K562 (cell line): ENCODE measurements around the gene NPM1. TPM values are rescaled to one million over a fixed set of nuclear protein-coding genes. Genes with fewer than 3 reads are reported as not detected.

Source experiments
- ATAC-seq: fragments of 200-7000 bp; cut with Tn5 transposase; 3 replicates; pipeline ENCODE4 v1.9.1; 2020; ENCODE audit warnings: moderate library complexity
- BruUV-seq: library from RNA; stranded (reverse); fragments of 400-500 nt; replicated peaks from 2 replicates; lab custom pipeline; 2021; lab: Mats Ljungman, UMichigan
- CTCF ChIA-PET: fragments of 300-600 bp; formaldehyde crosslinking; extraction: SDS; loops from one replicate; lab custom pipeline; 2021; ENCODE audit warnings: low intra/inter-chr PET ratio; lab: Yijun Ruan, JAX
- POLR2A ChIA-PET: fragments of 300-600, 350-650 bp; sonication (Branson Sonifier 250); formaldehyde crosslinking; extraction: SDS; loops from one replicate; lab custom pipeline; 2021; ENCODE audit warnings: antibody characterized with exemption, inconsistent platforms; lab: Yijun Ruan, JAX
- DNase-seq, 4 experiments: peaks; one replicate each; pipeline versions ENCODE4 v3.0.0 to v3.0.0-alpha.2; 2011 to 2018; ENCODE audit warnings: low spot score in 3 of 4, mixed read lengths in 3 of 4; ENCODE audit errors: extremely low read depth in 1 of 4
- FAIRE-seq: peaks from 2 replicates; lab custom pipeline; 2011; peaks lifted over from hg19 to GRCh38; lab: Jason Lieb, UNC
- H2AFZ ChIP-seq: 2 replicates; pipeline ENCODE4 v1.6.0; 2011; ENCODE audit warnings: low read depth, low read length, control low read depth, inconsistent platforms
- H3K27ac ChIP-seq: fragments of 200-600 bp; 3 replicates; pipeline ENCODE4 v1.8.0; 2011; ENCODE audit warnings: low read depth, mild to moderate bottlenecking, control low read depth, inconsistent platforms, low read length, moderate library complexity, mixed read lengths; ENCODE audit errors: extremely low read depth
- H3K27me3 ChIP-seq, 2 experiments: fragments of 300-600 bp in 1 of 2; 2 replicates in 1 of 2; 3 replicates in 1 of 2; pipeline versions ENCODE4 v1.6.0 to v1.8.0; 2011; ENCODE audit warnings: inconsistent platforms in 2 of 2, low read length in 2 of 2, mild to moderate bottlenecking in 1 of 2, mixed read lengths in 1 of 2, moderate library complexity in 1 of 2; ENCODE audit not compliant: control insufficient read depth in 2 of 2, insufficient read depth in 2 of 2
- H3K36me3 ChIP-seq: fragments of 300-600 bp; 3 replicates; pipeline ENCODE4 v1.8.0; 2011; ENCODE audit warnings: mild to moderate bottlenecking, low read length, inconsistent platforms; ENCODE audit not compliant: control insufficient read depth, insufficient read depth
- H3K4me1 ChIP-seq, 2 experiments: fragments of 200-600 bp in 1 of 2; replicated peaks in 1 of 2; 2 replicates in 1 of 2; 3 replicates in 1 of 2; pipeline versions ENCODE4 v1.5.1 to v1.8.0; 2011; ENCODE audit warnings: inconsistent platforms in 2 of 2, low read length in 2 of 2, mild to moderate bottlenecking in 1 of 2, mixed read lengths in 1 of 2, moderate library complexity in 1 of 2; ENCODE audit not compliant: control insufficient read depth in 2 of 2, insufficient read depth in 2 of 2
- H3K4me2 ChIP-seq: 2 replicates; pipeline ENCODE4 v1.6.1; 2011; ENCODE audit warnings: low read length, control low read depth, inconsistent platforms, mixed read lengths; ENCODE audit not compliant: insufficient read depth
- H3K4me3 ChIP-seq: fragments of 200-600 bp; sonication (generic), shearing (Covaris generic); 2 replicates; pipeline ENCODE4 v1.5.1; 2016; ENCODE audit warnings: control low read depth, inconsistent platforms
- H3K79me2 ChIP-seq: fragments of 200-600 bp; 3 replicates; pipeline ENCODE4 v1.8.0; 2011; ENCODE audit warnings: low read length, inconsistent platforms; ENCODE audit not compliant: control insufficient read depth, insufficient read depth
- H3K9ac ChIP-seq, 2 experiments: 2 replicates each; pipeline versions ENCODE4 v1.6.0 to v1.6.1; 2011; ENCODE audit warnings: low read depth in 2 of 2, low read length in 2 of 2, control low read depth in 1 of 2, inconsistent platforms in 1 of 2, mild to moderate bottlenecking in 1 of 2, mixed read lengths in 1 of 2; ENCODE audit not compliant: insufficient read depth in 1 of 2
- H3K9me1 ChIP-seq: one replicate; pipeline ENCODE4 v1.6.0; 2011; ENCODE audit warnings: inconsistent platforms, mild to moderate bottlenecking, low read length, moderate library complexity; ENCODE audit not compliant: control insufficient read depth, insufficient read depth
- H3K9me3 ChIP-seq: replicated peaks from 2 replicates; pipeline ENCODE4 v1.5.1; 2011; ENCODE audit warnings: low read depth, low read length, inconsistent platforms; ENCODE audit not compliant: control insufficient read depth, insufficient read depth
- H4K20me1 ChIP-seq: replicated peaks from 2 replicates; pipeline ENCODE4 v1.6.1; 2011; ENCODE audit warnings: low read length, inconsistent platforms, mixed read lengths; ENCODE audit not compliant: control insufficient read depth, insufficient read depth
- CTBP1 ChIP-seq: fragments of 450-650 bp; IDR thresholded peaks from 2 replicates; pipeline ENCODE4 v1.6.1; 2016; ENCODE audit warnings: borderline replicate concordance
- KDM5B ChIP-seq: fragments of 200-600 bp; sonication (generic); IDR thresholded peaks from 2 replicates; pipeline ENCODE4 v1.6.1; 2012; ENCODE audit warnings: low read depth, mild to moderate bottlenecking, moderate library complexity, low read length, control low read depth, inconsistent platforms; ENCODE audit not compliant: insufficient replicate concordance
- MCM5 ChIP-seq: fragments of 450-650 bp; IDR thresholded peaks from 2 replicates; pipeline ENCODE4 v1.6.1; 2016; ENCODE audit warnings: low read depth
- NFE2 ChIP-seq: IDR thresholded peaks from 2 replicates; pipeline ENCODE4 v1.6.1; 2014; ENCODE audit warnings: antibody characterized with exemption, low read depth
- ZBTB2 ChIP-seq: fragments of 450-650 bp; IDR thresholded peaks from 2 replicates; pipeline ENCODE4 v1.6.1; 2016; ENCODE audit warnings: antibody characterized with exemption
- ZNF586 ChIP-seq: fragments of 450-650 bp; formaldehyde crosslinking; conservative IDR thresholded peaks from 2 replicates; pipeline ENCODE4 v1.4.0; 2020; ENCODE audit warnings: mild to moderate bottlenecking, moderate library complexity
- ZNF609 ChIP-seq: sonication (generic); formaldehyde crosslinking; IDR thresholded peaks from 2 replicates; pipeline ENCODE4 v1.8.1; 2023; ENCODE audit warnings: missing genetic modification reagents, mild to moderate bottlenecking, borderline replicate concordance
- ZSCAN29 ChIP-seq: fragments of 450-650 bp; IDR thresholded peaks from 2 replicates; pipeline ENCODE4 v1.6.1; 2017
- ZZZ3 ChIP-seq: fragments of 450-650 bp; IDR thresholded peaks from 2 replicates; pipeline ENCODE4 v1.6.1; 2016; ENCODE audit warnings: antibody characterized with exemption, mild to moderate bottlenecking, moderate library complexity
- WGBS: fragments of 100-300 bp; shearing (Covaris generic); methylation state at CpG from one replicate; pipeline ENCODE4 v1.1.6; 2016; ENCODE audit warnings: low coverage, mixed read lengths; ENCODE audit not compliant: insufficient coverage; ENCODE audit errors: missing lambda C conversion rate; 5-methylcytosine and 5-hydroxymethylcytosine counted together
- in situ Hi-C: fragments of 300-500 bp; cut with MboI; formaldehyde crosslinking; loops from 4 replicates; pipeline ENCODE4 v1.15.0; 2018; ENCODE audit warnings: inconsistent platforms, mixed read lengths
- intact Hi-C: fragments of 100-400 bp; cut with micrococcal nuclease; formaldehyde crosslinking; loops from 2 replicates; pipeline ENCODE4 v1.14.2; 2022
- polyA plus RNA-seq, 8 experiments: library from polyadenylated mRNA; depleted of rRNA in 4 of 8; stranded (reverse) in 5 of 8; unstranded in 3 of 8; fragments of >200 nt; fragmentation: Nextera tagmentation in 2 of 8; fragmentation: Illumina TruSeq in 1 of 8; extraction: Ambion mirVana in 2 of 8; extraction: Trizol in 1 of 8; gene quantifications; 2 replicates each; pipeline versions ENCODE4 v1.2.1 to v1.2.3, GENCODE V29; 2011 to 2014; ENCODE audit warnings: inconsistent platforms in 1 of 8, missing spikeins in 1 of 8
- total RNA-seq, 7 experiments: library from RNA; depleted of rRNA in 6 of 7; stranded (reverse); fragments of >200 nt in 6 of 7; fragmentation: Illumina TruSeq in 2 of 7; extraction: Trizol in 2 of 7; gene quantifications; 2 replicates each; pipeline versions ENCODE4 v1.2.1 to v1.2.3, GENCODE V29; 2011 to 2021; ENCODE audit warnings: low replicate concordance in 1 of 7

Gene NPM1
- total and polyA plus RNA-seq, 9 of the 15 experiments (the other 6 are each of a cell fraction or from before 2014, with no cell fraction given) = 2,438 to 6,909 (median 5,639) TPM

GRCh38 chr5:171418316-171418981 is 30.8 kb downstream of the NPM1 start (continued):
- TF ChIP-seq CTBP1 = 0 out of 2 replicates have a peak, but pooled peaks have one; percentile 37
- no peak for TF ChIP-seq ZBTB2

- FAIRE-seq = no peak
- peaks cover 5% of the 10 kb centered on the region; the same call in 1 of the 2 replicates for H4K20me1 ChIP-seq
- H3K9me1 ChIP-seq = no peaks in the 10 kb centered on the region
- BruUV-seq = no TSS peak
- no peaks in the 10 kb centered on the region for H3K36me3 ChIP-seq
- peaks cover 9 to 19% of the 10 kb centered on the region in 2 experiments; a peak in 3 of 5 replicates for H3K4me1 ChIP-seq
- 0 out of 2 replicates have a peak within 1 kb of the TSS, but pooled peaks have one; percentile 7 for H2AFZ ChIP-seq
- DNase-seq = peak; percentile 44 to 77 (median 66)
- in situ Hi-C loops (loop anchor here (5.0 to 10.0 kb wide), 2 partner anchors 488 to 616 kb away; no protein-coding TSS in a partner anchor), intact Hi-C loops (loop anchor here (2.0 to 5.0 kb wide), 5 partner anchors 63 to 633 kb away; no protein-coding TSS in a partner anchor)
- H3K27me3 ChIP-seq = no peaks in the 10 kb centered on the region
- ChIA-PET POLR2A (interaction anchor here (0.6 to 1.2 kb wide), 6 partner anchors 8 to 226 kb away, joined by 3 to 6 read pairs (median 3); partner anchors contain the start of gene NPM1), CTCF (interaction anchor here (1.4 to 1.8 kb wide), 2 partner anchors 187 to 489 kb away, joined by 9 to 15 read pairs; no protein-coding TSS in a partner anchor)
- H3K79me2 ChIP-seq = no peaks in the 10 kb centered on the region
- H3K27ac ChIP-seq = no peak within 1 kb of the TSS
- 20% methylated on average over 34 of the region's 74 CpGs for WGBS
- ATAC-seq = peak; percentile 47
- 0 out of 4 replicates have a peak within 1 kb of the TSS, but pooled peaks of 1 of the 2 experiments have one; percentile 55 for H3K9ac ChIP-seq
- H3K4me2 ChIP-seq = peak within 1 kb of the TSS; percentile 44
- H3K9me3 ChIP-seq = no peaks in the 10 kb centered on the region
- no peak within 1 kb of the TSS for H3K4me3 ChIP-seq
- TF ChIP-seq MCM5 (no peak), ZSCAN29 (no peak), KDM5B (no peak), ZNF609 (CRISPR knock-in tag) (0 out of 2 replicates have a peak, but pooled peaks have one; percentile 5), ZNF586 (no peak), NFE2 (no peak), ZZZ3 (no peak)
Measured at GRCh38 chr5:171418982-171419687, 31.5 kb downstream of the NPM1 start, which contains the start of gene FGF18. Gene FGF18, plus strand, starts transcription at chr5:171419647. Its CDS starts 553 bp downstream, at chr5:171420200.
